Smooth muscle cell (in vitro differentiated cells): Measurements from ENCODE around the gene ULK1. TPM values are rescaled to one million over a fixed set of nuclear protein-coding genes. Genes with fewer than 3 reads are reported as not detected.
A peak's percentile ranks its signal among the peaks of the same experiment; 100 is the strongest.
"Not testable (repeated sequence)": the region's sequence is repeated elsewhere in the genome, so short reads cannot be mapped to it uniquely, and the experiment has no call there.

Experiments used
- DNase-seq: peaks from one replicate; lab custom pipeline; 2025; ENCODE audit not compliant: unreplicated experiment; lab: John Stamatoyannopoulos, UW
- H2AFZ ChIP-seq: fragments of 200-600 bp; sonication (generic); 2 replicates; pipeline ENCODE4 v1.6.0; 2016; ENCODE audit warnings: antibody characterized with exemption, low read depth, mild to moderate bottlenecking
- H3F3A ChIP-seq: fragments of 200-600 bp; sonication (generic); 2 replicates; pipeline ENCODE4 v1.6.0; 2017; ENCODE audit warnings: antibody characterized with exemption, low read depth
- H3K27ac ChIP-seq: fragments of 200-600 bp; sonication (generic); 2 replicates; pipeline ENCODE4 v1.5.1; 2016; ENCODE audit warnings: low read depth, mild to moderate bottlenecking
- H3K27me3 ChIP-seq: fragments of 200-600 bp; sonication (generic); 2 replicates; pipeline ENCODE4 v1.6.1; 2016; ENCODE audit warnings: low read depth, mild to moderate bottlenecking
- H3K36me3 ChIP-seq: fragments of 200-600 bp; sonication (generic); 2 replicates; pipeline ENCODE4 v1.5.1; 2016; ENCODE audit warnings: low read depth
- H3K4me1 ChIP-seq: fragments of 200-600 bp; sonication (generic); 2 replicates; pipeline ENCODE4 v1.5.1; 2016; ENCODE audit warnings: low read depth
- H3K4me2 ChIP-seq: fragments of 200-600 bp; sonication (generic); 2 replicates; pipeline ENCODE4 v1.6.0; 2016; ENCODE audit warnings: mild to moderate bottlenecking
- H3K4me3 ChIP-seq: fragments of 200-600 bp; sonication (generic); 2 replicates; pipeline ENCODE4 v1.5.1; 2016; ENCODE audit warnings: mild to moderate bottlenecking
- H3K79me2 ChIP-seq: fragments of 200-600 bp; sonication (generic); 2 replicates; pipeline ENCODE4 v1.6.0; 2016; ENCODE audit warnings: low read depth, mild to moderate bottlenecking
- H3K9ac ChIP-seq: fragments of 200-600 bp; sonication (generic); 2 replicates; pipeline ENCODE4 v1.6.0; 2016; ENCODE audit warnings: low read depth
- H3K9me3 ChIP-seq: fragments of 200-600 bp; sonication (generic); replicated peaks from 2 replicates; pipeline ENCODE4 v1.5.1; 2016; ENCODE audit warnings: low read depth
- H4K20me1 ChIP-seq: fragments of 200-600 bp; sonication (generic); 2 replicates; pipeline ENCODE4 v1.6.0; 2016; ENCODE audit warnings: low read depth
- CTCF ChIP-seq: fragments of 200-600 bp; sonication (generic); IDR thresholded peaks from 2 replicates; pipeline ENCODE4 v1.5.1; 2017; ENCODE audit warnings: borderline replicate concordance, mild to moderate bottlenecking, antibody characterized with exemption; ENCODE audit not compliant: insufficient read depth, poor library complexity, severe bottlenecking
- whole genome bisulfite sequencing: methylation state at CpG from one replicate; pipeline ENCODE4 v1.1.7; 2016; ENCODE audit warnings: low lambda C conversion rate; 5-methylcytosine and 5-hydroxymethylcytosine counted together
- polyA plus RNA-seq: library from polyadenylated mRNA; unstranded; fragments of >200 nt; fragmentation: Nextera tagmentation; extraction: Ambion mirVana; gene quantifications from 2 replicates; pipeline ENCODE4 v1.2.1, GENCODE V29; 2016
- total RNA-seq: library from RNA; depleted of rRNA; stranded (reverse); fragments of >200 nt; gene quantifications from 2 replicates; pipeline ENCODE4 v1.2.3, GENCODE V29; 2014

Gene ULK1
- total and polyA plus RNA-seq, 2 experiments from 2014 or later, result 8.5 to 10.5 TPM

GRCh38 chr12:131959116-131959515 lies 64.7 kb downstream of the ULK1 start:
- no peak overlapping the region for H3K4me2 ChIP-seq
- no peak for DNase-seq
- TF ChIP-seq CTCF, result no peak
- no peak overlapping the region for H2AFZ ChIP-seq
- H3K9ac ChIP-seq, result no peak overlapping the region
- H3K4me3 ChIP-seq, result no peak overlapping the region
- 87% methylated on average over 4 of the region's 4 CpGs for WGBS
- peak overlapping the region; percentile 38 for H3K27ac ChIP-seq
- no peaks in the 10 kb centered on the region for H3K36me3 ChIP-seq
- no peaks in the 10 kb centered on the region for H3K4me1 ChIP-seq
- H3K79me2 ChIP-seq, result peaks cover 87% of the 10 kb centered on the region
- H4K20me1 ChIP-seq, result peaks cover 92% of the 10 kb centered on the region
- no peaks in the 10 kb centered on the region for H3K27me3 ChIP-seq
- H3K9me3 ChIP-seq, result no peaks in the 10 kb centered on the region
- no peaks in the 10 kb centered on the region for H3F3A ChIP-seq

DNA sequence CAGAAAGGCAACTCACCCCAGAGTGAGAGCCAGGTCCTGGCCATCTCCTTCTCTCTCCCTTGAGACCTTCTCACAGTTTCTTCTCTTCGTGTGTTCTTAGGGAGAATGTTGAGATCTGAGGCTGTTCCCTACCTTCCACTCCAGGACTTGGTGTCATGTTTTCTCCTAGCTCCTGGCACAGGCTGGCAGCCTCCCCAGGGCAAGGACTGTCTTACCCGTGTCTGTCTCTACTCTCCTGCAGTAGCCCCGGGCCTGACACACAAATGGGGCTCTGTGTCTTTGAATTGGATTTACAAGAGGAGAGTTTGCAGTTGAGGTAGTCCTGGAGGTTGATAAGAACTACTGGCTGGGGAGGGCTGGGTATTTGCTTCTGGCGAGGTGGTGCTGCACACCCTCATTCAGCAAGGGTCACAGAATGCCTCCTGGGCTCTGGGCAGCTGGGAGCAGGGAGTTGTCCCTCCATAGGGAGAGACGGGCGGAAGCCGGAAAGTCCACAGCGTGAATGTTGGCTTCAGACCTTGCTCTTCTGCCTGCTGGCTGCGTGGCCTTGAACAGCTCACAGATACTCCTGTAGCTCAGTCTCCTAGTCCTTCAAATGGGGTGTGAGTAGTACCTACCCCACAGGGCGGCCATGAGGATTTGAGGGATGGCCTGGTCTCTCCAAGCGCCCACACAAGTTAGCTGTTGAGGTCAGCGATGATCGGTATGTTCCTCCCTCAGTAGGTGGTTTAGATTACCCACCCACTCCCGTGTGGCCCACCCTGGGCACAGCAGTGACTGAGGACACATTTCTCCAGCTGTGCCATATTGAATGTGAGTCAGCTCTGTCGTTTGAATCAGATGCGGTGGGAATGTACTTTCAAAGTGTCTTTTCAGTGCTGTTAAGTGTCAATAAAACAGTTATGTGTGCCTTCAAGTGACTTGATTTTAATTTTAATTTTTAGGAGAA lies 65.5 kb downstream of the ULK1 start:
- no peak overlapping the region for H3K4me3 ChIP-seq
- DNase-seq, result no peak
- H2AFZ ChIP-seq, result no peak overlapping the region
- peak overlapping the region; percentile 38 for H3K27ac ChIP-seq
- H3K36me3 ChIP-seq, result no peaks in the 10 kb centered on the region
- H3K9ac ChIP-seq, result no peak overlapping the region
- H3K27me3 ChIP-seq, result no peaks in the 10 kb centered on the region
- no peaks in the 10 kb centered on the region for H3K4me1 ChIP-seq
- no peaks in the 10 kb centered on the region for H3F3A ChIP-seq
- H3K9me3 ChIP-seq, result no peaks in the 10 kb centered on the region
- no peak for TF ChIP-seq CTCF
- 63% methylated on average over 16 of the region's 16 CpGs for WGBS
- peak overlapping the region; percentile 19 for H3K4me2 ChIP-seq
- H4K20me1 ChIP-seq, result peaks cover 92% of the 10 kb centered on the region
- H3K79me2 ChIP-seq, result peaks cover 87% of the 10 kb centered on the region

DNA sequence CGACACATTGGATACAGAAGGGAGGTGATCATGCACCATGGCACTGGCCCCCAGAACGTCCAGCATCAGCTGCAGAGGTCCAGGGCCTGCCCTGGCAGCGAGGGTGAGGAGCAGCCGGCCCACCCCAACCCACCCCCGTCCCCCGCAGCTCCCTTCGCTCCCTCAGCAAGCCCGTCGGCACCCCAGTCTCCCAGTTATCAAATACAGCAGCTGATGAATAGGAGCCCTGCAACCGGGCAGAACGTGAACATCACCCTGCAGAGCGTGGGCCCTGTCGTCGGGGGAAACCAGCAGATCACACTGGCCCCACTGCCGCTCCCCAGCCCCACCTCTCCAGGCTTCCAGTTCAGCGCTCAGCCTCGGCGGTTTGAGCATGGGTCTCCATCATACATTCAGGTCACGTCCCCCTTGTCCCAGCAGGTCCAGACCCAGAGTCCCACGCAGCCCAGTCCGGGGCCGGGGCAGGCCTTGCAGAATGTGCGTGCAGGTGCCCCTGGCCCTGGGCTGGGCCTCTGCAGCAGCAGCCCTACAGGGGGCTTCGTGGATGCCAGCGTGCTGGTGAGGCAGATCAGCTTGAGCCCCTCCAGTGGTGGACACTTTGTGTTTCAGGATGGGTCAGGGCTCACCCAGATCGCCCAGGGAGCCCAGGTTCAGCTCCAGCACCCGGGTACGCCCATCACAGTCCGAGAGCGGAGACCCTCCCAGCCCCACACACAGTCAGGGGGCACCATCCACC lies 66.3 kb downstream of the ULK1 start:
- 97% methylated on average over 14 of the region's 30 CpGs for WGBS
- not testable (repeated sequence) for H3F3A ChIP-seq, H3K4me1 ChIP-seq, H3K4me2 ChIP-seq, H3K9me3 ChIP-seq, DNase-seq, H3K36me3 ChIP-seq, H3K9ac ChIP-seq, H3K27me3 ChIP-seq, H3K4me3 ChIP-seq, H2AFZ ChIP-seq
- H4K20me1 ChIP-seq, result peaks cover 92% of the 10 kb centered on the region
- peak overlapping the region; percentile 38 for H3K27ac ChIP-seq
- peaks cover 87% of the 10 kb centered on the region for H3K79me2 ChIP-seq

- not testable (repeated sequence) for H3K4me2 ChIP-seq, H3F3A ChIP-seq, H3K27ac ChIP-seq, H3K4me1 ChIP-seq, H3K9ac ChIP-seq, DNase-seq, H2AFZ ChIP-seq, H3K9me3 ChIP-seq, H3K4me3 ChIP-seq, H3K36me3 ChIP-seq, H3K27me3 ChIP-seq
- WGBS, result 97% methylated on average over 14 of the region's 20 CpGs
- H4K20me1 ChIP-seq, result peaks cover 92% of the 10 kb centered on the region
- H3K79me2 ChIP-seq, result peaks cover 87% of the 10 kb centered on the region
Observed at GRCh38 chr12:131961328-131961727, 66.9 kb downstream of the ULK1 start.
